ENCODE measurements around the gene CNTNAP3.
"Not testable (repeated sequence)": the region's sequence is repeated elsewhere in the genome, so short reads cannot be mapped to it uniquely, and the experiment has no call there.

Gene CNTNAP3

DNA sequence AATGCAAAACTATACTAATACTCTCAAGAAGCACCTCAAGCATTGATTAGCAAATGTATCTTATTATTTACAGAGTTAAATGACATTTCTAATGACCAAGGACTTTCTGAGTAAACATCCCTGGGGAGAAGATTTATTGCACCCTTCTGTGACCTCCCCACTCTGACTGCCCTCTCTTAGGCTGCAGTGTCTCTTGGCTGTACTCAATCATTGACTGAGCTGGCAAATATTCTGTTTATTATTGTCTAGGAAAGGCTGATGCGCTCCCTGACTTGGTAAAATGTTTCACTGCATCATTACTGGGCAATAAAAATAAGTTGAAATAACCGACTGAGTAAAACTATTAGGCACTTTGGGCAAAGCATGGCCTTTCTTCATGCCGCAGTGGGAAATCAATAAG, 130.3 kb downstream of the CNTNAP3 start:
- not testable (repeated sequence) for H3K9me3 ChIP-seq (ENCODE audit: severe bottlenecking); H3K36me3 ChIP-seq (ENCODE audit: low read depth); H3K27me3 ChIP-seq (ENCODE audit: insufficient read depth, poor library complexity, severe bottlenecking); ATAC-seq (ENCODE audit: low read depth); H3K4me1 ChIP-seq (ENCODE audit: insufficient read depth, poor library complexity, severe bottlenecking); H3K27ac ChIP-seq (ENCODE audit: poor library complexity, severe bottlenecking); DNase-seq (ENCODE audit: low spot score); H3K4me3 ChIP-seq (ENCODE audit: severe bottlenecking)

- H3K27ac ChIP-seq (ENCODE audit: poor library complexity, severe bottlenecking); H3K4me1 ChIP-seq (ENCODE audit: insufficient read depth, poor library complexity, severe bottlenecking); H3K36me3 ChIP-seq (ENCODE audit: low read depth); DNase-seq (ENCODE audit: low spot score); H3K27me3 ChIP-seq (ENCODE audit: insufficient read depth, poor library complexity, severe bottlenecking); H3K4me3 ChIP-seq (ENCODE audit: severe bottlenecking); H3K9me3 ChIP-seq (ENCODE audit: severe bottlenecking); ATAC-seq (ENCODE audit: low read depth): not testable (repeated sequence)
These were observed 155.0 kb downstream of the CNTNAP3 start for GRCh38 chr9:39132826-39133552.

- not testable (repeated sequence) for DNase-seq (ENCODE audit: low spot score); H3K27ac ChIP-seq (ENCODE audit: poor library complexity, severe bottlenecking); H3K9me3 ChIP-seq (ENCODE audit: severe bottlenecking); H3K4me3 ChIP-seq (ENCODE audit: severe bottlenecking); H3K36me3 ChIP-seq (ENCODE audit: low read depth); H3K27me3 ChIP-seq (ENCODE audit: insufficient read depth, poor library complexity, severe bottlenecking); H3K4me1 ChIP-seq (ENCODE audit: insufficient read depth, poor library complexity, severe bottlenecking); ATAC-seq (ENCODE audit: low read depth)
These were observed 166.6 kb downstream of the CNTNAP3 start for GRCh38 chr9:39121401-39121800.

DNA sequence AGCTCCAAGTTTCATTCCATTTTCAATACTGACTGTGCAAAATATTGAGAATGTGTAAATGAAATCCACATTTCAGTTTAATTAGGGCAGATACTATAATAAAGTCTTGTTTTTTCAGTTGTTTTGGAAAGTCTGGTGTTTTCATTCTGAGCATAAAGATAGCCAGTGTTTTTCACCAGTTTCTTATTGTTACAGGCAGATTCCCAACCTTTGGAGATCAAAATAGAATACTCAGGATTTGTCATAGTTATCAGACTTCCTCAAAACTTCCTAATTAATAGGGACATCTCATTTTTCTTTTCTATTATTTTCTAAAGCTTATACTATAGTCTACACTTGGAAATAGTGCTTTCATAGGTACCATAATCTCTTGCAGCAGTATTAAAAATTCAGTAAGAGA, 176.2 kb downstream of the CNTNAP3 start:
- not testable (repeated sequence) for DNase-seq (ENCODE audit: low spot score); H3K36me3 ChIP-seq (ENCODE audit: low read depth); H3K4me1 ChIP-seq (ENCODE audit: insufficient read depth, poor library complexity, severe bottlenecking); H3K27me3 ChIP-seq (ENCODE audit: insufficient read depth, poor library complexity, severe bottlenecking); H3K27ac ChIP-seq (ENCODE audit: poor library complexity, severe bottlenecking); ATAC-seq (ENCODE audit: low read depth); H3K9me3 ChIP-seq (ENCODE audit: severe bottlenecking); H3K4me3 ChIP-seq (ENCODE audit: severe bottlenecking)

GRCh38 chr9:39108145-39108544, 179.8 kb downstream of the CNTNAP3 start:
- Histone ChIP-seq H3K4me3 (ENCODE audit: severe bottlenecking) (no peak overlapping the region), H3K9me3 (ENCODE audit: severe bottlenecking) (no peaks in the 10 kb centered on the region), H3K27ac (ENCODE audit: poor library complexity, severe bottlenecking) (no peak overlapping the region), H3K4me1 (ENCODE audit: insufficient read depth, poor library complexity, severe bottlenecking) (no peaks in the 10 kb centered on the region), H3K27me3 (ENCODE audit: insufficient read depth, poor library complexity, severe bottlenecking) (no peaks in the 10 kb centered on the region), H3K36me3 (ENCODE audit: low read depth) (no peaks in the 10 kb centered on the region)
- no peak for TF ChIP-seq CTCF (IDR thresholded peaks at IDR 0.05; ENCODE audit: poor library complexity, severe bottlenecking)
- DNase-seq (ENCODE audit: low spot score) (peak; percentile 19), ATAC-seq (ENCODE audit: low read depth) (no peak)

DNA sequence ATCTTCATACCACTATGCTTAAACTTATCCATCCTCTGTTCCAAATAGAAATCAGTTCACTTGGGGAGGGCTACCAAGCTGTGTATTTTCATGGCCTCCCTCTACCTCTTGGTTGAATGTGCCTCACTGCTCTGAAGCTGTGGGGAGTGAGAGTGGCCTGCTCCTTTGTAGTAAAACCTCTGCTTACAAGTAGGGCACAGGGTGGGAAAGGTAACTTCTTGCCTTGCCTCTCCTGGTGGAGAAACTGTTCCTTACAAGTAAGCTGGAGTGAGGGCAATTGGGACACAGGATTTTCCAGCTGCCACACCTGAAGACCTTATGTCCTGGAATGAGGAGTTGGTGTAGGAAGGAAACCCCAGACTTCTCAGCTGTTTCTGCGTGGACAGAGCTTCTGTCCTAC, 190.8 kb downstream of the CNTNAP3 start:
- not testable (repeated sequence) for H3K4me1 ChIP-seq (ENCODE audit: insufficient read depth, poor library complexity, severe bottlenecking); H3K9me3 ChIP-seq (ENCODE audit: severe bottlenecking); H3K4me3 ChIP-seq (ENCODE audit: severe bottlenecking); H3K36me3 ChIP-seq (ENCODE audit: low read depth); H3K27ac ChIP-seq (ENCODE audit: poor library complexity, severe bottlenecking); ATAC-seq (ENCODE audit: low read depth); H3K27me3 ChIP-seq (ENCODE audit: insufficient read depth, poor library complexity, severe bottlenecking); DNase-seq (ENCODE audit: low spot score)

GRCh38 chr9:39085311-39085710, 202.7 kb downstream of the CNTNAP3 start:
- not testable (repeated sequence) for H3K36me3 ChIP-seq (ENCODE audit: low read depth); ATAC-seq (ENCODE audit: low read depth); H3K4me1 ChIP-seq (ENCODE audit: insufficient read depth, poor library complexity, severe bottlenecking); H3K27ac ChIP-seq (ENCODE audit: poor library complexity, severe bottlenecking); H3K27me3 ChIP-seq (ENCODE audit: insufficient read depth, poor library complexity, severe bottlenecking); H3K4me3 ChIP-seq (ENCODE audit: severe bottlenecking); DNase-seq (ENCODE audit: low spot score); H3K9me3 ChIP-seq (ENCODE audit: severe bottlenecking)

DNA sequence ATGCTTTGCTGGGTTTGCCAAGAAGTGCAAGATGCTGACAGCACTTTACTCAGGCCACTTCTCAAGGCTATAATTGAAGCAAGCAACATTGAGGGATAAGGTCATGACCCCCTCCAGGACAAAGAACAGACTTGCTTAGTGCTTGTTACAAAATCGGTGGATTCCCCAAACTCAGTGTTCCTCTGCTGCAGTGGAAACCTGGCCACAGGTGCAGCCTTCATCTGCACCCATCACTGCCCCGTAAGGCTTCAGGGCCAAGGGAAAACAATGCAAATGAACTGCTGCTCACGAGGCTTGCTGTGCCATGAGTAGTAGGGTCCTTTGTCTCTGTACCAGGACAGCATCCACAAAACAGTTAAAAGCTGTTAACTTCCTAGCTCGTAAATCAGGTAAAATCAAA, 205.4 kb downstream of the CNTNAP3 start:
- not testable (repeated sequence) for H3K36me3 ChIP-seq (ENCODE audit: low read depth); H3K27ac ChIP-seq (ENCODE audit: poor library complexity, severe bottlenecking); H3K4me1 ChIP-seq (ENCODE audit: insufficient read depth, poor library complexity, severe bottlenecking); ATAC-seq (ENCODE audit: low read depth); H3K9me3 ChIP-seq (ENCODE audit: severe bottlenecking); H3K4me3 ChIP-seq (ENCODE audit: severe bottlenecking); H3K27me3 ChIP-seq (ENCODE audit: insufficient read depth, poor library complexity, severe bottlenecking); DNase-seq (ENCODE audit: low spot score)

DNA sequence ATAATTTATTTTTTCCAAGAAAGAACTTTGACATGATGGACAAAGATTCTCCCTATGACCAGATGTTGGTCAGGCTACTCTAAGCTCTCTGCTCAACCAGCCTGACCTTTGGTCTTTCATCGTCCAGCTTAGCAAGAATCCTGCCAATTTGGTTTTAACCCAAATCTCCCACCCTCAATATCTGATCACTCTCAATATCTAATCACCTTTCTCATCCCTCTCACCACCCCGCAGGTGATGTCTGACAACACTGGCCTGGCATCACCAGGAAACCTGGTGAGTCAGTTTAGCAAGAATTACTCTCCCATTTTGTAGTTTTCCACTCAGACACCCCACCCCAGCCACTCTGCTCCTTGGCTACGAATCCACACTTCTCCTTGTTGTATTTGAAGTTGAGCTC, 207.9 kb downstream of the CNTNAP3 start:
- H3K4me3 ChIP-seq (ENCODE audit: severe bottlenecking); H3K36me3 ChIP-seq (ENCODE audit: low read depth); H3K9me3 ChIP-seq (ENCODE audit: severe bottlenecking); H3K27me3 ChIP-seq (ENCODE audit: insufficient read depth, poor library complexity, severe bottlenecking); H3K4me1 ChIP-seq (ENCODE audit: insufficient read depth, poor library complexity, severe bottlenecking); H3K27ac ChIP-seq (ENCODE audit: poor library complexity, severe bottlenecking); DNase-seq (ENCODE audit: low spot score); ATAC-seq (ENCODE audit: low read depth): not testable (repeated sequence)
